HL-60/S4 (cell line): ENCODE data around the gene DUSP2.
"Not testable (repeated sequence)": the region's sequence is repeated elsewhere in the genome, so short reads cannot be mapped to it uniquely, and the experiment has no call there.

Experiments used
- in situ Hi-C: fragments of 300-500 bp; cut with MboI; formaldehyde crosslinking; loops from 2 replicates; pipeline ENCODE4 v1.14.3; 2022; ENCODE audit warnings: low sequenced_read_pairs

The DUSP2 gene

DNA sequence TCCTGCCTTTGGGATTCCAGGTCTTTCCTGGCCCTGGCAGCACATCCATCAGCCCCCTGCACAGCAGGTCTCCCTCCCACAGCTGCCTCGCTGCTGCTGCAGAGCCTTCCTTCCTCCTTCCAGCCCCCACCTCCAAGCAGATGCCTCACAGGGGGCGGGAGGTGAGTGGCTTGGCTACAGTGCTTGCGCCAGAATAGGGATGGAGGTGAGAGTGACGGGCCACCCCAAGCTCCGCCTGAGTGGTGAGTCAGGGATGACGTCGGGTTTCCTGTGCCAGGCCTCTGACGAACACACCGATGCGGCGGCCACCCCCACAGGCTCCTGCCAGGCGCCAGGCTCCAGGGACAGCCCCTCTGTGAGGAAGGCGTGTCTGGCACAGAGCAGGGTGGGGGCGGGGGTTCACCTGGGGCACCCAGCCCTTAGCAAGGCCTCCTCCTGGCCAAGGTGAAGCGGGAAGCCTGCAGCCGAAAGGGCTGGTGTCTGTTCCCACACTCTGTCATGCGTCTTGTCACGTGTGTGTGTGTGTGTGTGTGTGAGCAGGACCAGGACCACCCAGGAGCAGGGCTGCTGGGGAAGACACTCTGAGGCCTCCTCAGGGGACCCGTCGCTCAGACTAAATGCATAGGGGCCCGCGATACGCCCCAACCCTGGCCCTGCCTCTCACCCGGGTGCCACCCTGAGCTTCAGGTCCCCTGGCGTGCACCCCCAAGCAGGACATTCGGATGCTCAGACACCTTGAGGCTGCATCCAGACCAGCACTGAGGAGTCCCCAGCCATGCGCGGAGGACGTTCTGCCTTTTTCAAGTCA, 3.4 kb upstream of the DUSP2 start:
- in situ Hi-C loops, result no loop called here

DNA sequence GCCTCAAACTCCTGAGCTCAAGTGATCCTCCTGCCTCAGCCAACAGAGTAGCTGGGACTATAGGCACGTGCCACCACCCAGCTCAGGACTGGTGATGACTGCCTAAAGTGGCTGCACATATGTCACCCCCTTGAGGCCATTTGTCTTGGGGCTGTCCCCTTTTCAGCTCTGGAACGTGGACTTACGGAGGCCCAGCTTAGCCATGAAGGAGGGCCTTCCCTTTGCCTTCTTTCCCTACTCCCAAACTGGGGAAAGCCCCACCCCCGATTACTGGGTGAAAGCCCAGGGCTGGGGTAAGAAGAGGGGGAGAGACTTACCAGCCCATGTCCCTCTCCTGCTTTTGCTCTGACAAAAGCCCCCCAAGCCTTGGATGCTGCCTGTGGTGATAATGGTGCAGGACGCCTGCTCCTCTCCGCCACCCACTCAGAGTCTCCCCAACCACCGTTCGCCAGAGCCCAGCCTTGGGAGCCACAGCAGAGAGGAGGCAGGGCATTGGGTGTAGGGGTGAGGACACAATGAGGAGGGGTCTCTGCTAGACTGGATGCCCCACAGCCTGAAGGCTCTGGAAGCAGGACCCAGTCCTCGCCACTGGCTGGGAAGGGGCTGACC, 2.5 kb upstream of the DUSP2 start:
- in situ Hi-C loops, result no loop called here

DNA sequence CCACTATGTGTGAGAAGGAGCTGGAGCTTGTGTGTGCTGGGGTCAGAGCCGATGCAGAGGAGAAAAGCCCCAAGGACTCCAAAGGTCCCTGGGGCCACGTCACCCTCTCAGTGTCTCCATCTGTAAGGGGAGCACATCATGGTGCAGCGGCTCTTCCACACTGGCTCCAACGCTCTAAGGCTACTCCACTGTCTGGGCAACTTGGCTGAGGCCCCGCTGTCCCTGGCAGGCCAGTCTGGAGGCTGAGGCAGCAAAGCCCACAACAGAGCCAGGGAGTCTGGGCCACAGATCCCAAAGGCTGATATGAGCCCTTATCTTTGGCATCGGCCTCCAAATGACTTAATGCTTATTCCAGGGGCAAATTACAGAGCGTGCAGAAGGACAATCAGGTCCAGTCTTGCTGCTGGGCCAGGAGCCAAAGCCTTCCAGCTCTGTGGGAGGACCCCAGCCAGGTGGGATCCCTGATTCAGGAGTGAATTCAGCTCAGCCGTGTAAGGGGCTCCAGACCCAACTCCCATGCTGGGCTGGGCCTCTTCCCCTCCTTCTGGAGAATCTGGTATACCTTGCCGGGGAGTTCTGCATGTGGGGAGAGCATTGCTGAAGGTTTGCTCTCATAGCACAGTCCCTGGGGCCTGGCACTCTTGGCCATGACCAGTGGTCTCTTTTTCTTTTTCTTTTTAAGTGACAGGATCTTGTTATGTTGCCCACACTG, 1.8 kb upstream of the DUSP2 start:
- in situ Hi-C loops, result no loop called here

DNA sequence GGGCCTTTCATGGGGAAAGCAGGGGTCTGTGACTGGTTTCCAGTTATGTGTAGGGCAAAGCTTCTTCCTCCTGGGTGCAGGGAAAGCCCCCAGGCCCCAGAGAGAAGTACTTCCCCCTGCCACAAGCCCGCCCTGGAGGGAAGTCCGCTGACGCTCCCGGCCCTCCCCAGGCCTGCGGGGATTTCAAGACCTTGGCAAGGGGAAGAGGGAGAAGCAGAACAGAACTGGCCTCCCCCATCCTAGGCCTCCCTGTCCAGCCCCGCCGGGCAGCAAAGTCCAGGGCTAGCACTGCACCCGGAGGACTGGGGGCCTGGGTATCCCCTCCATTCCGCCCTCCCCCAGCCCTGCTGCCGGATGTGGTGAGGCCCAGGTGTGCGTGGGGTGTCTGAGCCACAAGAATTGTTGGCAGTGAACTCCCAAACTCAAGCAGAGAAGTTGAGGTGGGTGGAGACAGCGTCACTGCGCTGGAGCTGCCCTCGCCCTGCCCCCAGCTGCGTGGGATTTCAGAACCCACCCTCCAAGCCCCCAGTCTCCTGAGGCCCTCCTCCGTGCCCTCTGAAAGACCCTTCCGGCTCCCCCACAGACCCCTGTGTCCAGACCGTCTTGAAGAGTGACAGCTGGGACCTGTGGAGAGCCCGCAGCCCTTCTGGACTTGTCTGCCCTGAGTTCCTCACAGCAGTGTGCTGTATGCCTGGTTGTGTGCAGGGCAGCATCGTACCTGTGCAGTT, 1.1 kb upstream of the DUSP2 start:
- in situ Hi-C loops, result no loop called here

DNA sequence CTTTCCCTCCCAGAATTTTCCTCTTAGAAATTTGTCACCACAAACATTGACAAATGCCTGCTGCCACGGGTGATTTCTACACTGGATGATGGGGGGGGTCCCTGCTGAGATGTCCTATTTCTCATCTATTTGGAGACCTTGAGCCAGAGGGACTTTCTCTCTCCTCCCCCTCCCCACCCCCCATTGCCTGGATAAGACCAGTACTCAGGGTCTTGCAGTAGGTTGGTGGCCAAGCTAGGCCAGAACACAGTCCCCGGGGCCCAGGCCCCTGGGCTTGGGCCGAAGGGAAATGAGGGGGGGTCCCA, 560 bp upstream of the DUSP2 start:
- in situ Hi-C loops, result no loop called here

DNA sequence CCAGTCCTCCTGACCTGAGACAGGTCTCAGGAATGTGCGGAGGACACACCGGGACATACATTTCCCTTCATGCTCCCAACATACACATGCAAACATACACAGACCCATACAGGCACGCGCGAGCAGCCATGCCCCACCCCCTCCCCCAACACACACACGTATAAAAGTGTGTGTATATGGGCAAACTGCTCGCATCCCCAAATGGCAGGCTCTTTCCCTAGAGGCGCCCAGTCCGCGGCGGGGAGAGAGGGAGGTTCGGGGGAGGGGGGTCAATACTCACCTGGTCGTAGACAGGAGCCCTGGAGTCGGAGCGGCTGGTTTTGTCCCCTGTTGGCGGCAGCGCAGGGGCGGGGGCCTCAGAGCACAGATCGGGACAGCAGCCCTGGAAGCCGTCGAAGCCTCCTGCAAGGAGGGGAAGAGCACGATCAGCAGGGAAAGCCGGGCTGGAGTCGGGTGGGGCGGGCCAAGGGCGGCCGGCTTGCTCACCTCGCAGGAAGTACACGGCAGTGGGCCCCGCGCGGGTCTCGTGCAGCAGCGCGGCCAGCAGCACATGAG, 682 bp downstream of the DUSP2 start:
- in situ Hi-C loops, result no loop called here

DNA sequence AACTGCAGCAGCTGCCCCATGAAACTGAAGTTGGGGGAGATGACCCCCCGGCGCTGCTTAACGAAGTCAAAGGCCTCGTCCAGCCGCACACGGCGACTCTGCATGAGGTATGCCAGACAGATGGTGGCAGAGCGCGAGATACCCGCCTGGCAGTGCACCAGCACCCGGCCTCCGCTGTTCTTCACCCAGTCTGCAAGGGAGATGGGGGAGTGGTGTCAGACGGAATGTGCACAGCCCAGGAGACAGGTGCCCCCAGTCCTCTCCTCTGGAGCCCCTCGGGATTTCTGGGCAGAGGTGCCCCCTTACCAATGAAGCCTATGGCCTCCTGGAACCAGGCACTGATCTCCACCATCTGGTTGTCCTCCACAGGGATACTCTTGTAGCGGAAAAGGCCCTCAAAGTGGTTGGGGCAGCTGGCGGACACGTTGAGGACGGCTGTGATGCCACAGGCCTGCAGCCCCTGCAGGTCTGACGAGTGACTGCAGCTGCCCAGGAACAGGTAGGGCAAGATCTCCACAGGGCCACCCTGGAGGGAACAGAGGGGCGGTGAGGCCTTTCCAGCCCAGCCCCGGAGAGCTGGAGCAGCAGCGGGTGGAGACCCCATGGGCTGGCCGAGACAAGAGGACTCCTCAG, 1.3 kb downstream of the DUSP2 start:
- in situ Hi-C loops, result no loop called here

DNA sequence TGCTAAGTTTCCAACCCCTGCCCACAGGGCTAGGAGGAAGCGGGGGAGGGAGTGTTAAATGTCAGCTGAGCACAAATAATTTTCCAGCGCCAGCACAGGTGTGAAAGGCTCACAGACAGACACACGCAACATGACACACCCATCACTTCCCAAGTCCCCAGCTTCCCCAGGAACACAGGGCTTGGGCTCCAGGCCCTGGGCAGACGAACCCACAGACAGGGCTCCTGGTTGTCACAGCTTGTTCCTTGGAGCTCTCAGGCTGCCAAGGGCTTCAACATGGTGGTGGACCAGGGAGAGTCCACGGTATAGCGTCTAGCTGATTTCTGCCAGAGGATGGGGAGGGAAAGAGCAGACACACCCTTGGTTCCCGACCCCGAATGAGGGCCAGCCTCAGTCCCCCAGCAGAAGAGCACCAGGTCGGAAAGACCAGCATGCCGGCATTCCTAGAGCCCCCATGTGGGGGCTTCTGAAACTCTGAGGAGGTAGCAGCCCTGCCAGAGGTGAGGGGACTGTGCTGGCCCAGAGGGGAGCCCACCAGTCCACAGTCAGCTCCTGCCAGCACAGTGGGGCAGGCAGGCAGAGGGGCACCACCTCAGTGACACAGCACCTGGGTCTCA, 1.9 kb downstream of the DUSP2 start:
- in situ Hi-C loops, result no loop called here

DNA sequence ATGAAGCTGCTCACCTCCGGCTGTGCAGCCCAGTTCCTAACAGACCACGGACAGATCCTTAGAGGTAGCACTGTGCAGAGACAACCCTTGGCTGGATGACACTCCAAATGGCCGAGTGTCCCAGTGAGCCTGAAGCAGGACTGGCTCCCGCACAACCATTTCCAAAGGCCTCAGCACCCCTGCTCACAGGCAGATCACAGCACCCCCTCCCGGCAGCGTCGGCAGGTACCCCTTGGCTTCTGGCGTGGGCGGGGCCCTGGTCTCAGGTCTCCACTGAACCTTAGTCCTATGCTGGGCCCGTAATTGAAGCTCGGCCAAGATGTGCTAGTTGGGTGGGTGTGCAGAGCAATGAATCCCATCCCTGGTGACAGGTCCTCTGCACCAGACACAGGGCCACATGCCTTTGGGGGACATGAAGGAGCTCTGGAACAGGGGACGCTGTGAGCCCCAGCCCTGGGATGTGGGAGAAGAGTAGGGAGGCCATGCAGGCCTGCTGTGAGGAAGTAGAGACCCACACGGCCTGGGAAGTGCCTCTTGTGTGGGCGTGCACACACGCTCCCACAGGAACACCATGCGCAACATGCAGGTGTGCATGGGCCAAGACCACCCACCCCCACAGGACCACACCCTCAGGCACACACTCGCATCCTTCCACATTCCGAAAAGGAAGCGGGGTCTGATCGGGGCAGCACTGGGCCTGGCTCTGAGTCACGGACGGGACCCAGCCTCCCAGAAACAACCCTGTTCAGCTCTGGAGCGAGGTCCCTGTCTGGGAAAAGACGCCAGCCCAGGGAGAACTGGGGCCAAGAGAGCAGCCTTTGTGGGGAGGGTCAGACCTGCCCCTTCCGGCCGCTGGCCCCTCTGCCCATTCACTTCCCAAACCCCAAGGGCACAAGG, 2.8 kb downstream of the DUSP2 start:
- in situ Hi-C loops, result no loop called here

DNA sequence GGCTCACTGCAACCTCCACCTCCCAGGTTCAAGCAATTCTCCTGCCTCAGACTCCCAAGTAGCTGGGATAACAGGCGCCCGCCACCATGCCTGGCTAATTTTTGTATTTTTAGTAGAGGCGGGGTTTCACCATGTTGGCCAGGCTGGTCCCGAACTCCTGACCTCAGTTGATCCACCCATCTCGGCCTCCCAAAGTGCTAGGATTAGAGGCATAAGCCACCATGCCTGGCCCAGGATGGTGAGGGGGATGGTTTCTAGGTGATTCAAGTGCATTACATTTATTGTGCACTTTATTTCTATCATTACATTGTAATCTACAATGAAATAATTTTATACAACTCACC, 3.6 kb downstream of the DUSP2 start:
- in situ Hi-C loops, result not testable (repeated sequence)

DNA sequence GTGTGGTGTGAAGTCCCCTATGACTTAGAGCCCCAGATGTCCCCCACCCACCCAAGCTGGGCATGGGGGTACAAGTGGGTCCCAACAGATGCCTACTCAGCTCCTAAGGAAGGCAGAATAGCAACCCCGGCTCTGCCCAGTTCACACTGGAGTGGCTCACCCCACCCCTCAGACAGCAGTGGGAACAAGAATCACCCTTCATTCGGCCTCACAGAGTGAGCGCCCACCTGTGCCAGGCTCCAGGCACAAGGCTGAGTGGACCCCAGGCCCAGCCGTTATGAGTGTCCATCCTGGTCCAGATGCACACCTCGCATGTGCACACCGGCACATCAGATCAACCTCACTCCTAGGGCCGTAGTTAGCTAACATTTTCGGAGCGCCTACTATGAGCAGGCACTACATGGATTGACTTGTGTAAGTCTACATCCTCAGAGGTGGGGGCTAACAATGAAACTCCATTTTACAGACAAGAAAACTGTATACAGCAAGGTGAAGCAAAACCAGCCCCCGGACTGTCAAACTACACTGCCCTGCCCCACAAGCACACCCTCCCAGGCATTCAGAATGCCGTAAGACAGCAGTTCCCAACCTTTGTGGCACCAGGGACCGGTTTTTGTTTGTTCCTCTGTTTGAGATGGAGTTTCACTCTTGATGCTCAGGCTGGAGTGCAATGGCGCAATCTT, 4.2 kb downstream of the DUSP2 start:
- in situ Hi-C loops, result no loop called here

DNA sequence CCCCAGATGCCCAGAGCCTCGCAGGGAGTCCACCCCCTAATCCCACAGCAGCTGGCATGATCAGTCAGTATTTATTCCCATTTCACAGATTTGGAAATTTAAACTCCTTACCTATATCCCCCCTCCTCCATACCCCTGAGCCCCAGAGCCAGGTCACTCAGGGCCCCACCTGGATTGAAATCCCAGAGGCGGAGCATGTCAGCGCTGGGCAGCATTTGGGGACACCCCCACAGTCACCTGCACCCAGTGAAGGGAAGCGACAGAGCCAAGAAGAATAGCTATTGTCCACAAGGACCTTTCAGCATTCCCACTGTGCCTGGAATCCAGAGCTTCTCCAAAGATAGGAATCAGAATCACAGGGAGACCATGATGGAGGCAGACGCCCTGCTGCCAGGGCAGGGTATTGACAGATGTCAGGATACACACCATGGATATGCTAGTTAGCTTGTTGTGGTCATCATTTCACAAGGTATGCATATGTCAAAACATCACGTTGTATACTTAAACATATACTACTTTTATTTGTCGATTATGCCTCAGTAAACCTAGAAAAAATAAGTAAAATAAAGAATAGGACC, 6.0 kb downstream of the DUSP2 start:
- in situ Hi-C loops, result no loop called here

DNA sequence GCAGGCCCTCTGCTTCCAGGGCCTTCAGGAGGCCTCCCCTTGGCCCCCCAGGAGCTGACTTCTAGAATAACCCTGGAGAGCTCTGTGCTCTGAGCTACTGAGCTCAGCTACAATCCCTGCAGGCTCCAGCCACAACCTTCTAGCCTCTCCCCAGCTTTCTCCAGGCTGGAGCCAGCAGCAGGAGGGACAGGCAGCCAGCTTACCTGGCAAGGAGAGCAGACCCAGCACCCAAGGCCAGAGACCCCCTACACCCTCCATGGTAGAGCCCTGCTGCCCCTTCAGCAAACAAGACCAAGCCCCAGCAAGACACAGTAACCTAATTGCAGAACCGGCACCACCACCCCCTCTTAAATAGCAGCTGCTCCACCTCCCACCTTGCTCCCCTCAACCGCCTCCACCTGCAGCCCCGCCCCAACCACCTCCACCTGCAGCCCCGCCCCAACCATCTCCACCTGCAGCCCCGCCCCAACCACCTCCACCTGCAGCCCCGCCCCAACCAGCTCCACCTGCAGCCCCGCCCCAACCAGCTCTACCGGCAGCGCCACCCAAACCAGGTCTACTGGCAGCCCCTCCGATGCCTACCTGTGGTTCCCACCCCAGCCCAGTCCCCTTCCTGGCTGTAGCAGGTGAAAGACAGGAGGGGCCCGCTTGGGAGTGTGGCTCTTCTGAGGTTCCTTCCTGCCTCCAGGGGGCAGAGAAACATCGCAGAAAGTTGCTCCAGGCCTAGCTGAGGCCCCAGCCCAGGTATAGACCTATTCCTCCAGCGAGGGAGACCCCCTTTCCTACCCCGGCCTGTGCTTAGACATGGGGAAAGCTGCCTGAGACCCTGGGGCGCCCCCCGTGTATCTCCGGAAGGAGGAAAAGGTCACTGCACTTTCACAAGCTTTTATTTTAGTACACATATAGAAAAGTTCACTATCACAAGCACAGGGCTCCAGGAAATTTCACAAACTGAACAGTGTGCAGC, 6.8 kb downstream of the DUSP2 start, which contains the start of gene ASTL:
Gene ASTL, minus strand, starts transcription at position 324 of the 967 bp plus-strand sequence. Its CDS starts 66 bp downstream, at position 258.
- in situ Hi-C loops, result no loop called here

DNA sequence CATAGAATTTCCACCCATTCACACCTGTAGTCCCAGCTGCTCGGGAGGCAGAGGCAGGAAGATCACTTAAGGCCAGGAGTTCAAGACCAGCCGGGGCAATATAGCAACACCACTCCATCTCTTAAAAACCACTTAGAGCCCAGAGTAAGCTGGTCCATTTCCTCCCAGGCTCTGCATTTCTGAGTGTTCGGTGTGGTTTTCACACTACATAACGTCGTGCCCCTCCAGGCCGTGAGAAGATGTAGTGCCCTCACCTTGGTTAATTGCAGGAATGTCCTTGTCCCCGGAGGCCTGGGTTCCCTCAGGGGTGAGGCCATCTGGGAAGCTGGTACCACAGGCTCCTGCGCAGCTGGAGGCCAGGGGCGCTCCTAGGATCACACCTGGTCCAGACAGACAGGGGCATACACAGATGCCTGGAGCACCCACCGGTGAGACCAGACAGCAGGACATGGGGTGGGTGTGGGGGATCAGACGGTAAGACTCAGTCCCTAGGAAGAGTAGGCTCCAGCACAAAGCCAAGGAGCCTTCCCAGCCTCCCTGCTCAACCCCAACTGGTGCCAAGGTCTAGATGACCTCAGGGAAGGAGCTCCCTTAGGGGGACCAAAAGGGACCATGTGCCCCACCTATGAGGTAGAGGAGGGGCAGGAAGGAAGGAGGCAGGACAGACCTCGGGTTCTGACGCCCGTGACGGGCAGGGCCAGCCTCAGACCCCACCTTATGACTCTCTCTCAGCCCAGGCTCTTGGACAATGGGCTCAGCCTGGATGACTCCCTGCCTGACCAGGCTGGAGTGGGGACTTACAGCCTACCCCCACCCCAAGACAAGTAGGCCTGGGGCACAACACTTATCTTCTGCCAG, 7.7 kb downstream of the DUSP2 start:
- in situ Hi-C loops, result no loop called here

DNA sequence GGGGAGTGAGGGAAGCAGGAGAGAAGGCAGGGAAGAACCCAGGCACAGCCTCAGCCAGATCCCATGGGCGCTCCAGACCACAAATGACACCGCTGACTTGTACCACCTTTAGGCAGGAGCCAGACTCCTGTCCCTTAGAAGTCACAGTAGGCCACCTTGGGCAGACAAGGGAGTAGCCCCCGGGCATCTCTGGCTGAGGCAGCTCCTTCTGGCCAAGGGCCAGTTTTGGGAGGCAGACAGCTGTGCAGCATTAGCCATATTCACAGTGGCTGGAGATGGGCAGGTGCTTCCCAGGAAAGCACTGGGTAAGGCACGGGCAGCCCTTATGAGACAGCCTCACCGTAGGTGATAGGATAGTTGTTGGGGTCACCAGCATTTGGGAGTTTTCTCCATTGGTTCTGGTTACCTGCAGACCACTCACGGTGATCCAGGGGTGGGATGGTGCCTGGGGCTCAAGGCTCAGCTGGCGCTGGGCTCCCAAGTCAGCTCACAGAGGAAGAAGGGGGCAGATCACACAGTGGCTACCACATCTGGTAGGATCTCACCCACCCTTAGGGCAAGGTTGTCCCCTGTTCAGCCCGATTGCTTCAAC, 9.0 kb downstream of the DUSP2 start:
- in situ Hi-C loops, result no loop called here

DNA sequence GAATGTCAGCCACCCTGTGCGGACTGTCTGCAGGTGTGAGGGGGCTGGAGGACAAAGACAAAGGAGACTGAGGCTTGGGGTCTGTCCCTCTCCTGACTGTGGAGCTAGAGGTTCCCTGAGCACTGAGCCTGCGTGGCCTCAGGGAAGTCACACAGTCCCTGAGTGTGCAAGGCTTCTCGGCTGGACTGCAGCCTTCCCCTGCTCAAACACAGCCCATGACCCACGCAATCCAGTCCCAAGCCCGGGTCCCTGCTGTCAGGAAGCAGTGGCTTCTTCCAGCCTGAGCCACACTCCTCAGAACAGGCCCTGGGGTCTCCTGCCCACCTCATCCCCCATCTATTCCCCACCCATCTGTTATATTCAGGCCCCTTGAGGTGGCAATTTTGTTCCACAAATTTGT, 9.6 kb downstream of the DUSP2 start:
- in situ Hi-C loops, result no loop called here
